Right lobe of liver (tissue), 6 donors: ENCODE measurements around the gene CLEC1B. TPM values are rescaled to one million over a fixed set of nuclear protein-coding genes. Genes with fewer than 3 reads are reported as not detected.
"Not testable (repeated sequence)": the region's sequence is repeated elsewhere in the genome, so short reads cannot be mapped to it uniquely, and the experiment has no call there.

Experiments
- ATAC-seq, 4 donors: fragments of 200-7000 bp; cut with Tn5 transposase; one replicate each; pipeline ENCODE4 v1.9.1; 2020; ENCODE audit warnings: mild to moderate bottlenecking in 4 of 4, moderate library complexity in 4 of 4
- DNase-seq, 3 donors: peaks; one replicate each; pipeline ENCODE4 v3.0.0-alpha.2; 2020
- H3K27ac ChIP-seq, 3 donors: fragments of 200-600 bp; one replicate each; pipeline ENCODE4 v1.8.0; 2022
- H3K27me3 ChIP-seq, 2 donors: fragments of 200-600 bp; one replicate each; pipeline ENCODE4 v1.8.0; 2022
- H3K36me3 ChIP-seq, 4 donors: fragments of 200-600 bp; sonication (generic) in 1 of 4; one replicate each; pipeline versions ENCODE4 v1.5.1 to v1.8.0; 2017 to 2022; ENCODE audit warnings: control low read depth in 1 of 4
- H3K4me1 ChIP-seq, 4 donors: fragments of 200-600 bp; sonication (generic) in 1 of 4; one replicate each; pipeline versions ENCODE4 v1.5.1 to v1.8.0; 2017 to 2022; ENCODE audit warnings: control low read depth in 1 of 4
- H3K4me3 ChIP-seq, 3 donors: fragments of 200-600 bp; one replicate each; pipeline ENCODE4 v1.8.0; 2022
- H3K9me3 ChIP-seq, 4 donors: fragments of 200-600 bp; sonication (generic) in 1 of 4; one replicate each; pipeline versions ENCODE4 v1.5.1 to v1.8.0; 2017 to 2022; ENCODE audit warnings: control low read depth in 1 of 4
- CTCF ChIP-seq, 4 donors: fragments of 200-600 bp in 3 of 4; fragments of 450-650 bp in 1 of 4; IDR thresholded peaks; one replicate each; pipeline versions ENCODE4 v1.5.1 to v1.8.0; 2016 to 2022; ENCODE audit warnings: antibody characterized with exemption in 4 of 4, mild to moderate bottlenecking in 2 of 4
- POLR2A ChIP-seq: fragments of 450-650 bp; IDR thresholded peaks from one replicate; pipeline ENCODE4 v1.6.1; 2017; ENCODE audit warnings: antibody characterized with exemption, mild to moderate bottlenecking
- whole genome bisulfite sequencing: methylation state at CpG from one replicate; pipeline ENCODE4 v1.1.6; 2018; ENCODE audit warnings: low coverage, low lambda C conversion rate; ENCODE audit not compliant: insufficient coverage; ENCODE audit errors: missing lambda C conversion rate; 5-methylcytosine and 5-hydroxymethylcytosine counted together
- intact Hi-C, 2 donors: fragments of 100-400 bp; cut with DNase I; formaldehyde crosslinking; loops; one replicate each; pipeline versions ENCODE4 v1.11.2 to v1.14.1; 2022
- total RNA-seq, 6 experiments: library from RNA; depleted of rRNA in 2 of 6; stranded (reverse); fragments of >200 nt in 2 of 6; fragmentation: NEBNext Ultra II Directional in 3 of 6; extraction: Animal tissue kit (Norgen Biotek cat#: 25700) in 3 of 6; gene quantifications; one replicate each; pipeline versions ENCODE4 v1.1.0 to v1.2.4, GENCODE V29; 2016 to 2023
- donor health status: DM: no; HTN: yes; CAD: no.
- donor health status: DM: no; HTN: no; CAD: no.
- donor health status: DM: no; HTN: no; CAD: no.
- donor health status: DM: no; HTN: yes; CAD: no.
- donor health status: DM: no; HTN: yes; CAD: no.

Gene CLEC1B
- total RNA-seq, 6 experiments from 2014 or later = 6.8 to 23.5 (median 9.7) TPM

GRCh38 chr12:9992296-9992695 lies 6.6 kb downstream of the CLEC1B start:
- no peaks in the 10 kb centered on the region for H3K4me1 ChIP-seq
- no peak overlapping the region for H3K4me3 ChIP-seq
- no peak overlapping the region for H3K27ac ChIP-seq
- ATAC-seq (no peak), DNase-seq (no peak)
- intact Hi-C loops = no loop called here
- TF ChIP-seq POLR2A (no peak), CTCF (IDR thresholded peaks at IDR 0.05) (no peak)
- H3K27me3 ChIP-seq = no peaks in the 10 kb centered on the region
- no peaks in the 10 kb centered on the region for H3K36me3 ChIP-seq
- H3K9me3 ChIP-seq = no peaks in the 10 kb centered on the region
- WGBS = 53% methylated on average over 4 of the region's 4 CpGs

- TF ChIP-seq CTCF (IDR thresholded peaks at IDR 0.05) (no peak), POLR2A (no peak)
- DNase-seq (no peak), ATAC-seq (no peak)
- H3K27ac ChIP-seq = no peak overlapping the region
- H3K9me3 ChIP-seq = no peaks in the 10 kb centered on the region
- H3K36me3 ChIP-seq = no peaks in the 10 kb centered on the region
- no peak overlapping the region for H3K4me3 ChIP-seq
- 40% methylated on average over 3 of the region's 3 CpGs for WGBS
- intact Hi-C loops = no loop called here
- no peaks in the 10 kb centered on the region for H3K27me3 ChIP-seq
- no peaks in the 10 kb centered on the region for H3K4me1 ChIP-seq
Measured at GRCh38 chr12:9991876-9992275, 7.0 kb downstream of the CLEC1B start.

GRCh38 chr12:9980126-9980525 lies 18.8 kb downstream of the CLEC1B start:
- Histone ChIP-seq H3K36me3 (no peaks in the 10 kb centered on the region), H3K9me3 (no peaks in the 10 kb centered on the region), H3K4me1 (no peaks in the 10 kb centered on the region), H3K27ac (no peak overlapping the region), H3K4me3 (no peak overlapping the region), H3K27me3 (no peaks in the 10 kb centered on the region)
- DNase-seq = no peak
- ATAC-seq = no peak
- 54% methylated on average over 3 of the region's 3 CpGs for WGBS
- intact Hi-C loops = no loop called here
- TF ChIP-seq CTCF (IDR thresholded peaks at IDR 0.05) = no peak
- TF ChIP-seq POLR2A = no peak

GRCh38 chr12:9977916-9978315 lies 21.0 kb downstream of the CLEC1B start:
- Histone ChIP-seq H3K27me3 (no peaks in the 10 kb centered on the region), H3K4me1 (no peaks in the 10 kb centered on the region), H3K36me3 (no peaks in the 10 kb centered on the region), H3K27ac (no peak overlapping the region), H3K9me3 (no peaks in the 10 kb centered on the region), H3K4me3 (no peak overlapping the region)
- TF ChIP-seq CTCF (IDR thresholded peaks at IDR 0.05) (no peak), POLR2A (no peak)
- intact Hi-C loops = no loop called here
- no peak for DNase-seq
- no peak for ATAC-seq

GRCh38 chr12:9976626-9977025 lies 22.3 kb downstream of the CLEC1B start:
- DNase-seq, ATAC-seq, intact Hi-C loops, H3K9me3 ChIP-seq, H3K27ac ChIP-seq, H3K4me1 ChIP-seq, H3K36me3 ChIP-seq, H3K4me3 ChIP-seq, H3K27me3 ChIP-seq: not testable (repeated sequence)
- WGBS = 36% methylated on average over 4 of the region's 5 CpGs
